ENCODE measurements around the gene MYOD1.

DNA sequence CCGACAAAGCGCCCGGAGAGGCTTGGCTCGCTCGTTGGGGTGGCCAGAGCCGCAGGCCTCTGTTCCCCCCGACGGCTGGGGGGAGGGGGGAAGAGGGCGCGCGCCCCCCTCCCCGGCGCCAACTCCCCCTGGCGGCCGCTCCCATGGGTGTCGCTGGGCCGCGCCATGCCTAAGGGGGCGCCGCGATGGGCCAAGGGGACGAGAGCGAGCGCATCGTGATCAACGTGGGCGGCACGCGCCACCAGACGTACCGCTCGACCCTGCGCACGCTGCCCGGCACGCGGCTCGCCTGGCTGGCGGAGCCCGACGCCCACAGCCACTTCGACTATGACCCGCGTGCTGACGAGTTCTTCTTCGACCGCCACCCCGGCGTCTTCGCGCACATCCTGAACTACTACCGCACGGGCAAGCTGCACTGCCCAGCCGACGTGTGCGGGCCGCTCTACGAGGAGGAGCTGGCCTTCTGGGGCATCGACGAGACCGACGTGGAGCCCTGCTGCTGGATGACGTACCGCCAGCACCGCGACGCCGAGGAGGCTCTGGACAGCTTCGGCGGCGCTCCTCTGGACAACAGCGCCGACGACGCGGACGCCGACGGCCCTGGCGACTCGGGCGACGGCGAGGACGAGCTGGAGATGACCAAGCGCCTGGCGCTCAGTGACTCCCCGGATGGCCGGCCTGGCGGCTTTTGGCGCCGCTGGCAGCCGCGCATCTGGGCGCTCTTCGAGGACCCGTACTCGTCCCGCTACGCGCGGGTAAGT, 16.6 kb downstream of the MYOD1 start:
- TF ChIP-seq, protein P1, sequence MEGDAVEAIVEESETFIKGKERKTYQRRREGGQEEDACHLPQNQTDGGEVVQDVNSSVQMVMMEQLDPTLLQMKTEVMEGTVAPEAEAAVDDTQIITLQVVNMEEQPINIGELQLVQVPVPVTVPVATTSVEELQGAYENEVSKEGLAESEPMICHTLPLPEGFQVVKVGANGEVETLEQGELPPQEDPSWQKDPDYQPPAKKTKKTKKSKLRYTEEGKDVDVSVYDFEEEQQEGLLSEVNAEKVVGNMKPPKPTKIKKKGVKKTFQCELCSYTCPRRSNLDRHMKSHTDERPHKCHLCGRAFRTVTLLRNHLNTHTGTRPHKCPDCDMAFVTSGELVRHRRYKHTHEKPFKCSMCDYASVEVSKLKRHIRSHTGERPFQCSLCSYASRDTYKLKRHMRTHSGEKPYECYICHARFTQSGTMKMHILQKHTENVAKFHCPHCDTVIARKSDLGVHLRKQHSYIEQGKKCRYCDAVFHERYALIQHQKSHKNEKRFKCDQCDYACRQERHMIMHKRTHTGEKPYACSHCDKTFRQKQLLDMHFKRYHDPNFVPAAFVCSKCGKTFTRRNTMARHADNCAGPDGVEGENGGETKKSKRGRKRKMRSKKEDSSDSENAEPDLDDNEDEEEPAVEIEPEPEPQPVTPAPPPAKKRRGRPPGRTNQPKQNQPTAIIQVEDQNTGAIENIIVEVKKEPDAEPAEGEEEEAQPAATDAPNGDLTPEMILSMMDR (IDR thresholded peaks at IDR 0.05) = no peak
- TF ChIP-seq POLR2A (IDR thresholded peaks at IDR 0.05) = no peak
